ENCODE data around the gene CHCHD6.

DNA sequence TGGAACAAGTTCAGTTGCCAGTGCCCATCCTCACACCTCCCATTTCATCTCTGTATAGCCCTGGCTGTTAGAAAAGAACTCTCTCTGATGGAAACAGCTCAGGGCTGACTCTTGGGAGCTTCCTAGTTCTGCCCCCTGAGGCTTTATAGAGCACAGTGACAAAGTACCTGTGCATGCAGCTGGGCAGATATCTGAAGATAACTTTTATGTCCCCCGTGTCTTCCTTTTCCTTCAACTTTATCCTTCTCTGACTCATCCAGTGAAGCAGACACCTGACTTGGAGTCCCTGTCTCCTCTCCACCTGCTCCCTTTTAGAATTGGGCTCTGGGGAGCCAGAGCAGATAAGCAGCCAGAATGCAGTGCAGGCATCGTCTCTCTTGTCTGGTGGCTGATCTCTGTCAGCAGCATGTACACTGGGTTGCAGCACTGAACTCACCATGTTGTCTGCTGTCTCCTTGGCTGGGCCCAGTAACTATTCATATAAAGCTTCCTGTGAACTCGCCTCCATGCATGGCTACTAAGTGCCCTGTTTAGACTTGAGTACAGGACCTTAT is 225.0 kb downstream of the CHCHD6 start:
- TF ChIP-seq, protein P1, sequence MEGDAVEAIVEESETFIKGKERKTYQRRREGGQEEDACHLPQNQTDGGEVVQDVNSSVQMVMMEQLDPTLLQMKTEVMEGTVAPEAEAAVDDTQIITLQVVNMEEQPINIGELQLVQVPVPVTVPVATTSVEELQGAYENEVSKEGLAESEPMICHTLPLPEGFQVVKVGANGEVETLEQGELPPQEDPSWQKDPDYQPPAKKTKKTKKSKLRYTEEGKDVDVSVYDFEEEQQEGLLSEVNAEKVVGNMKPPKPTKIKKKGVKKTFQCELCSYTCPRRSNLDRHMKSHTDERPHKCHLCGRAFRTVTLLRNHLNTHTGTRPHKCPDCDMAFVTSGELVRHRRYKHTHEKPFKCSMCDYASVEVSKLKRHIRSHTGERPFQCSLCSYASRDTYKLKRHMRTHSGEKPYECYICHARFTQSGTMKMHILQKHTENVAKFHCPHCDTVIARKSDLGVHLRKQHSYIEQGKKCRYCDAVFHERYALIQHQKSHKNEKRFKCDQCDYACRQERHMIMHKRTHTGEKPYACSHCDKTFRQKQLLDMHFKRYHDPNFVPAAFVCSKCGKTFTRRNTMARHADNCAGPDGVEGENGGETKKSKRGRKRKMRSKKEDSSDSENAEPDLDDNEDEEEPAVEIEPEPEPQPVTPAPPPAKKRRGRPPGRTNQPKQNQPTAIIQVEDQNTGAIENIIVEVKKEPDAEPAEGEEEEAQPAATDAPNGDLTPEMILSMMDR (conservative IDR thresholded peaks at IDR 0.05; ENCODE audit: low read depth, low read length): no peak
- no peak for TF ChIP-seq EZH2 (IDR thresholded peaks at IDR 0.05; ENCODE audit: low read length, unreplicated experiment)

Measured in PC-3 (cell line).